Ovary (tissue), 9 donors: ENCODE results near the gene CNTNAP5. TPM values are rescaled to one million over a fixed set of nuclear protein-coding genes. Genes with fewer than 3 reads are reported as not detected.

Experiments
- DNase-seq, 5 donors: peaks; one replicate each; pipeline ENCODE4 v3.0.0-alpha.2; 2019 to 2020
- H3K27ac ChIP-seq, 2 donors: fragments of 200-600 bp; one replicate each; pipeline versions ENCODE4 v1.5.1 to v1.8.0; 2019 to 2022
- H3K27me3 ChIP-seq: fragments of 200-600 bp; one replicate; pipeline ENCODE4 v1.8.0; 2022
- H3K36me3 ChIP-seq: fragments of 200-600 bp; sonication (generic); one replicate; pipeline ENCODE4 v1.5.1; 2019
- H3K4me1 ChIP-seq: one replicate; pipeline ENCODE4 v1.8.1; 2013; ENCODE audit warnings: mild to moderate bottlenecking, moderate library complexity; ENCODE audit not compliant: insufficient read depth
- H3K4me3 ChIP-seq: fragments of 200-600 bp; sonication (generic); one replicate; pipeline ENCODE4 v1.5.1; 2017
- H3K9me3 ChIP-seq, 2 donors: fragments of 200-600 bp in 1 of 2; sonication (generic) in 1 of 2; one replicate each; pipeline versions ENCODE4 v1.5.1 to v1.8.1; 2013 to 2019; ENCODE audit warnings: mild to moderate bottlenecking in 1 of 2, moderate library complexity in 1 of 2
- EP300 ChIP-seq: sonication (generic); formaldehyde crosslinking; IDR thresholded peaks from one replicate; pipeline ENCODE4 v1.6.1; 2017; ENCODE audit warnings: antibody characterized with exemption
- POLR2A ChIP-seq: fragments of 450-650 bp; IDR thresholded peaks from one replicate; pipeline ENCODE4 v1.6.1; 2017; ENCODE audit warnings: antibody characterized with exemption, mild to moderate bottlenecking, moderate library complexity
- WGBS, 3 donors: extraction: QIAGEN DNeasy Blood & Tissue Kit in 1 of 3; methylation state at CpG; one replicate each; pipeline versions ENCODE4 v1.1.5 to v1.1.7; 2013 to 2017; 5-methylcytosine and 5-hydroxymethylcytosine counted together
- intact Hi-C, 4 donors: fragments of 100-400 bp; cut with DNase I; formaldehyde crosslinking; loops; one replicate each; pipeline versions ENCODE4 v1.11.0 to v1.15.1; 2022 to 2023
- polyA plus RNA-seq, 2 donors: library from polyadenylated mRNA; stranded (reverse); fragments of 200-250 nt in 1 of 2; fragments of 350-450 nt in 1 of 2; fragmentation: Illumina TruSeq in 1 of 2; extraction: RNeasy Lipid Tissue Mini Kit (QIAGEN cat#74804) in 1 of 2; gene quantifications; one replicate each; pipeline ENCODE4 v1.2.3, GENCODE V29; 2013 to 2014
- total RNA-seq, 7 donors: library from RNA; depleted of rRNA in 2 of 7; stranded (reverse); fragments of >200 nt in 2 of 7; fragmentation: NEBNext Ultra II Directional in 3 of 7; extraction: Animal tissue kit (Norgen Biotek cat#: 25700) in 3 of 7; gene quantifications; one replicate each; pipeline versions ENCODE4 v1.1.0 to v1.2.4, GENCODE V29; 2016 to 2023
- TF ChIP-seq, protein P1 (sequence below), 3 donors: fragments of 450-650 bp in 2 of 3; fragments of 200-600 bp in 1 of 3; IDR thresholded peaks; one replicate each; pipeline versions ENCODE4 v1.5.1 to v1.8.0; 2016 to 2022; ENCODE audit warnings: antibody characterized with exemption in 3 of 3, mild to moderate bottlenecking in 1 of 3
- donor health status: DM: no; HTN: no; CAD: no; lungs with moderate emphysema.
- donor health status: DM: no; HTN: no; CAD: no.
- donor health status: Bipolar disorder and iron deficiency.
- donor health status: DM: yes; HTN: yes; CAD: no.
- donor health status: DM: no; HTN: no; CAD: no.
- donor health status: DM: yes; HTN: yes; CAD: no.

CNTNAP5 gene
- total and polyA plus RNA-seq, 9 donors: not detected

DNA sequence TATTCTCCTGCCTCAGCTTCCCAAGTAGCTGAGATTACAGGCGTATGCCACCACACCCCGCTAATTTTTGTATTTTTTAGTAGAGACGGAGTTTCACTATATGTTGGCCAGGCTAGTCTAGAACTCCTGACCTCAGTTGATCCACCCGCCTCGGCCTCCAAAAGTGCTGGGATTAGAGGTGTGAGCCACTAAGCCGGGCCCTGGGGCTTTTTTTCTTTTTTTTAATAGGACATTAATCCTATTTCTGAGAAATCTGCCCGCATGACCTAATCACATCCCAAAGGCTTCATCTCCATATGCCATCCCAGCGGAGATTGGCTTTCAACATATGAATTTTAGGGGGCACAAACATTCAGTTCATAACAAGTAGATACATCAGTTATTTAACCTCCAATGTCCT, 128.6 kb downstream of the CNTNAP5 start:
- Histone ChIP-seq H3K27me3 (no peaks in the 10 kb centered on the region), H3K36me3 (no peaks in the 10 kb centered on the region), H3K27ac (no peak overlapping the region), H3K4me1 (no peaks in the 10 kb centered on the region), H3K4me3 (no peak overlapping the region), H3K9me3 (no peaks in the 10 kb centered on the region)
- TF ChIP-seq EP300 (no peak), POLR2A (no peak)
- TF ChIP-seq, protein P1, sequence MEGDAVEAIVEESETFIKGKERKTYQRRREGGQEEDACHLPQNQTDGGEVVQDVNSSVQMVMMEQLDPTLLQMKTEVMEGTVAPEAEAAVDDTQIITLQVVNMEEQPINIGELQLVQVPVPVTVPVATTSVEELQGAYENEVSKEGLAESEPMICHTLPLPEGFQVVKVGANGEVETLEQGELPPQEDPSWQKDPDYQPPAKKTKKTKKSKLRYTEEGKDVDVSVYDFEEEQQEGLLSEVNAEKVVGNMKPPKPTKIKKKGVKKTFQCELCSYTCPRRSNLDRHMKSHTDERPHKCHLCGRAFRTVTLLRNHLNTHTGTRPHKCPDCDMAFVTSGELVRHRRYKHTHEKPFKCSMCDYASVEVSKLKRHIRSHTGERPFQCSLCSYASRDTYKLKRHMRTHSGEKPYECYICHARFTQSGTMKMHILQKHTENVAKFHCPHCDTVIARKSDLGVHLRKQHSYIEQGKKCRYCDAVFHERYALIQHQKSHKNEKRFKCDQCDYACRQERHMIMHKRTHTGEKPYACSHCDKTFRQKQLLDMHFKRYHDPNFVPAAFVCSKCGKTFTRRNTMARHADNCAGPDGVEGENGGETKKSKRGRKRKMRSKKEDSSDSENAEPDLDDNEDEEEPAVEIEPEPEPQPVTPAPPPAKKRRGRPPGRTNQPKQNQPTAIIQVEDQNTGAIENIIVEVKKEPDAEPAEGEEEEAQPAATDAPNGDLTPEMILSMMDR (IDR thresholded peaks at IDR 0.05): no peak
- DNase-seq: no peak
- 84 to 95% (median 90%) methylated on average over 8 of the region's 8 CpGs for WGBS, 3 donors
- intact Hi-C loops: no loop called here

DNA sequence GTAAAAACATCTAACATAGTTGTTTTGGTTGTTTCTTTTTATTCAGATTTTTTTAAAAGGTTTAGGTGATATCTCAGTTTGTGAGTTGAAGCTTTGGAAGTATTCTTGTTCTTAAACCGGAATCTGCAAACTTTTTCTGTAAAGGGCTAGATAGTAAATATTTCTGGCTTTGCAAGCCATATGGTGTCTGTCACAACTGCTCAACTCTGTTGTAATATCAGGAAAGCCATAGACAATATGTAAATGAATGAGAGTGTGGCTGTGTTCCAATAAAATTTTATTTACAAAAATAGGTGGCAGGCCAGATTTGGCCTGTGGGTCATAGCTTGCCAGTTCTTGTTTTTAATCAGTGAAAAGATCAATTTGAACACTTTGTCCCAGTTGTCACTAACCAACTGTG, 134.1 kb downstream of the CNTNAP5 start:
- no peaks in the 10 kb centered on the region for H3K4me1 ChIP-seq
- TF ChIP-seq, protein P1 (IDR thresholded peaks at IDR 0.05): no peak
- TF ChIP-seq EP300 (no peak), POLR2A (no peak)
- no peak overlapping the region for H3K27ac ChIP-seq
- H3K27me3 ChIP-seq: no peaks in the 10 kb centered on the region
- intact Hi-C loops: no loop called here
- no peaks in the 10 kb centered on the region for H3K9me3 ChIP-seq
- H3K36me3 ChIP-seq: no peaks in the 10 kb centered on the region
- 29 to 45% (median 36%) methylated on average over 1 of the region's 1 CpG for WGBS, 3 donors
- no peak for DNase-seq
- no peak overlapping the region for H3K4me3 ChIP-seq

DNA sequence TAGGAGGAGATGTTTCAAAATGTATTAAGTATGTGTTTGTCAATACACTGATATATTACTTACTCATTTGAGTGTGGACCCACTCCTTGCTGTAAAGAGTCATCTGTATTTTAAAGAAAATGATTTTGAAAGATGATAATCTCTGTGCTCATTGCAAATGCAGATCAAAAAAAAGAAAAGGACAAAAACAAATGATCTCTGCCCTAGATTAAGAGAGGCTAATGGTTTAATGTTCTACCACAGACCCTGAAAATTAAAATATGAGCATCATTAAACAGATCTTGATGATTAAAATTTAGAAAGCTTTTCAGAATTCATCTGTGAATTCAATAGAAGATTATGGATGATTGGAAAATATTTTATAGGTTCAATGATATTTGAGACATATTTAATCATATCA, 136.5 kb downstream of the CNTNAP5 start:
- no peak overlapping the region for H3K27ac ChIP-seq
- no peak overlapping the region for H3K4me3 ChIP-seq
- H3K27me3 ChIP-seq: no peaks in the 10 kb centered on the region
- no peak for TF ChIP-seq EP300
- TF ChIP-seq, protein P1 (IDR thresholded peaks at IDR 0.05): no peak
- no peak for TF ChIP-seq POLR2A
- no peaks in the 10 kb centered on the region for H3K36me3 ChIP-seq
- no peaks in the 10 kb centered on the region for H3K9me3 ChIP-seq
- DNase-seq: no peak
- H3K4me1 ChIP-seq: no peaks in the 10 kb centered on the region
- intact Hi-C loops: no loop called here

DNA sequence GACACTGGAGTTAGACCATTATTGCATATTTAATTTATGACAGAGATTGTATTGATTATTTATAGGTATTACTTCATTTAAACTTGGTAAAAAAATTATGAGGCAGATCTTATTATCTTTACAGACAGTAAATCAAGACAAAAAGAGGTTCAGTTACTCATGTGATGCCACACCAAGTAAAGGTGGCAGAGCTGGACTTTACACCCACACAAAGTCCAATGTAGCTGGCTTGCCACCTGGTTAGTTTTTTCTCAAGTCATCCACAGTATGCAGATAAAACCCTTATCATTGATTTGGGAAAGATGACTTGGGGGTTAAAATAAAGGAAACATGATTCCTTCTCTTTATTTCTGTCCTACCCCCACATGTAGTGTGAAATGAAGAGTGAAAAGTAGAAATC, 137.2 kb downstream of the CNTNAP5 start:
- H3K27me3 ChIP-seq: no peaks in the 10 kb centered on the region
- no peaks in the 10 kb centered on the region for H3K4me1 ChIP-seq
- no peak overlapping the region for H3K4me3 ChIP-seq
- intact Hi-C loops: no loop called here
- H3K36me3 ChIP-seq: no peaks in the 10 kb centered on the region
- H3K27ac ChIP-seq: no peak overlapping the region
- H3K9me3 ChIP-seq: no peaks in the 10 kb centered on the region
- DNase-seq: no peak
- TF ChIP-seq EP300 (no peak), POLR2A (no peak)
- TF ChIP-seq, protein P1 (IDR thresholded peaks at IDR 0.05): no peak

DNA sequence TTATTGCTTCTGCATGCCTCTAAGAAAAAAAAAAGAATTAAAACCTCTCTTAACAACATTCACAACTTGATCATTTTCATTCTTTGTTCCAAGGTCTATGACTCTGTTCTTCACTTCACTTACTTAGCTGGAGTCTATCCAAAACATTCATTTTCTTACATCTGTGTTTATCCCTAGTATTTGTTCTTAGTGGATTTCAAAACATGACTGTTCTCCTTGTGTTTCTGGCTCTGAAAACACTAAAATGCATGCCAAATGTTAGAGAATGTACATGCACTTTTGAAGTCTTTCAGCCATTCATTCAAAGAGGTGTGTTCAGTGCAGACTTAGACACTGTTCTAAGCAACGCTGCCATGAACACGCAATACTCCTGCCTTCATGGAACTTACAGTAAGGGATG, 138.8 kb downstream of the CNTNAP5 start:
- H3K4me1 ChIP-seq: no peaks in the 10 kb centered on the region
- H3K27ac ChIP-seq: no peak overlapping the region
- no peaks in the 10 kb centered on the region for H3K36me3 ChIP-seq
- no peak overlapping the region for H3K4me3 ChIP-seq
- H3K27me3 ChIP-seq: no peaks in the 10 kb centered on the region
- TF ChIP-seq POLR2A: no peak
- no peak for TF ChIP-seq EP300
- TF ChIP-seq, protein P1 (IDR thresholded peaks at IDR 0.05): no peak
- no peaks in the 10 kb centered on the region for H3K9me3 ChIP-seq
- intact Hi-C loops: no loop called here
- WGBS, 3 donors: 9 to 30% (median 12%) methylated on average over 2 of the region's 2 CpGs
- no peak for DNase-seq
